Right lobe of liver (tissue), 6 donors: Measurements from ENCODE around the gene DUSP2. TPM values are rescaled to one million over a fixed set of nuclear protein-coding genes. Genes with fewer than 3 reads are reported as not detected.

Experiments used
- ATAC-seq, 4 donors: fragments of 200-7000 bp; cut with Tn5 transposase; one replicate each; pipeline ENCODE4 v1.9.1; 2020; ENCODE audit warnings: mild to moderate bottlenecking in 4 of 4, moderate library complexity in 4 of 4
- DNase-seq, 3 donors: peaks; one replicate each; pipeline ENCODE4 v3.0.0-alpha.2; 2020
- H3K27ac ChIP-seq, 3 donors: fragments of 200-600 bp; one replicate each; pipeline ENCODE4 v1.8.0; 2022
- H3K27me3 ChIP-seq, 2 donors: fragments of 200-600 bp; one replicate each; pipeline ENCODE4 v1.8.0; 2022
- H3K36me3 ChIP-seq, 4 donors: fragments of 200-600 bp; sonication (generic) in 1 of 4; one replicate each; pipeline versions ENCODE4 v1.5.1 to v1.8.0; 2017 to 2022; ENCODE audit warnings: control low read depth in 1 of 4
- H3K4me1 ChIP-seq, 4 donors: fragments of 200-600 bp; sonication (generic) in 1 of 4; one replicate each; pipeline versions ENCODE4 v1.5.1 to v1.8.0; 2017 to 2022; ENCODE audit warnings: control low read depth in 1 of 4
- H3K4me3 ChIP-seq, 3 donors: fragments of 200-600 bp; one replicate each; pipeline ENCODE4 v1.8.0; 2022
- H3K9me3 ChIP-seq, 4 donors: fragments of 200-600 bp; sonication (generic) in 1 of 4; one replicate each; pipeline versions ENCODE4 v1.5.1 to v1.8.0; 2017 to 2022; ENCODE audit warnings: control low read depth in 1 of 4
- POLR2A ChIP-seq: fragments of 450-650 bp; IDR thresholded peaks from one replicate; pipeline ENCODE4 v1.6.1; 2017; ENCODE audit warnings: antibody characterized with exemption, mild to moderate bottlenecking
- WGBS: methylation state at CpG from one replicate; pipeline ENCODE4 v1.1.6; 2018; ENCODE audit warnings: low coverage, low lambda C conversion rate; ENCODE audit not compliant: insufficient coverage; ENCODE audit errors: missing lambda C conversion rate; 5-methylcytosine and 5-hydroxymethylcytosine counted together
- intact Hi-C, 2 donors: fragments of 100-400 bp; cut with DNase I; formaldehyde crosslinking; loops; one replicate each; pipeline versions ENCODE4 v1.11.2 to v1.14.1; 2022
- total RNA-seq, 6 experiments: library from RNA; depleted of rRNA in 2 of 6; stranded (reverse); fragments of >200 nt in 2 of 6; fragmentation: NEBNext Ultra II Directional in 3 of 6; extraction: Animal tissue kit (Norgen Biotek cat#: 25700) in 3 of 6; gene quantifications; one replicate each; pipeline versions ENCODE4 v1.1.0 to v1.2.4, GENCODE V29; 2016 to 2023
- TF ChIP-seq, protein P1 (sequence below), 4 donors: fragments of 200-600 bp in 3 of 4; fragments of 450-650 bp in 1 of 4; IDR thresholded peaks; one replicate each; pipeline versions ENCODE4 v1.5.1 to v1.8.0; 2016 to 2022; ENCODE audit warnings: antibody characterized with exemption in 4 of 4, mild to moderate bottlenecking in 2 of 4
- donor health status: DM: no; HTN: yes; CAD: no.
- donor health status: DM: no; HTN: no; CAD: no.
- donor health status: DM: no; HTN: no; CAD: no.
- donor health status: DM: no; HTN: yes; CAD: no.
- donor health status: DM: no; HTN: yes; CAD: no.

DUSP2 gene
- total RNA-seq, 6 experiments from 2014 or later, result 0.44 to 2.5 (median 1.2) TPM

GRCh38 chr2:96118698-96119388 is 26.4 kb downstream of the DUSP2 start:
- H3K36me3 ChIP-seq, result no peaks in the 10 kb centered on the region
- DNase-seq (peak in 1 of 3 donors; percentile 50), ATAC-seq (no peak)
- no peak for TF ChIP-seq POLR2A
- TF ChIP-seq, protein P1, sequence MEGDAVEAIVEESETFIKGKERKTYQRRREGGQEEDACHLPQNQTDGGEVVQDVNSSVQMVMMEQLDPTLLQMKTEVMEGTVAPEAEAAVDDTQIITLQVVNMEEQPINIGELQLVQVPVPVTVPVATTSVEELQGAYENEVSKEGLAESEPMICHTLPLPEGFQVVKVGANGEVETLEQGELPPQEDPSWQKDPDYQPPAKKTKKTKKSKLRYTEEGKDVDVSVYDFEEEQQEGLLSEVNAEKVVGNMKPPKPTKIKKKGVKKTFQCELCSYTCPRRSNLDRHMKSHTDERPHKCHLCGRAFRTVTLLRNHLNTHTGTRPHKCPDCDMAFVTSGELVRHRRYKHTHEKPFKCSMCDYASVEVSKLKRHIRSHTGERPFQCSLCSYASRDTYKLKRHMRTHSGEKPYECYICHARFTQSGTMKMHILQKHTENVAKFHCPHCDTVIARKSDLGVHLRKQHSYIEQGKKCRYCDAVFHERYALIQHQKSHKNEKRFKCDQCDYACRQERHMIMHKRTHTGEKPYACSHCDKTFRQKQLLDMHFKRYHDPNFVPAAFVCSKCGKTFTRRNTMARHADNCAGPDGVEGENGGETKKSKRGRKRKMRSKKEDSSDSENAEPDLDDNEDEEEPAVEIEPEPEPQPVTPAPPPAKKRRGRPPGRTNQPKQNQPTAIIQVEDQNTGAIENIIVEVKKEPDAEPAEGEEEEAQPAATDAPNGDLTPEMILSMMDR (IDR thresholded peaks at IDR 0.05), result no peak
- intact Hi-C loops, result no loop called here
- peaks cover 0 to 6% (median 0%) of the 10 kb centered on the region in 4 donors for H3K4me1 ChIP-seq
- no peak overlapping the region for H3K4me3 ChIP-seq
- H3K27me3 ChIP-seq, result no peaks in the 10 kb centered on the region
- WGBS, result 86% methylated on average over 3 of the region's 13 CpGs
- H3K27ac ChIP-seq, result no peak overlapping the region
- no peaks in the 10 kb centered on the region for H3K9me3 ChIP-seq

DNA sequence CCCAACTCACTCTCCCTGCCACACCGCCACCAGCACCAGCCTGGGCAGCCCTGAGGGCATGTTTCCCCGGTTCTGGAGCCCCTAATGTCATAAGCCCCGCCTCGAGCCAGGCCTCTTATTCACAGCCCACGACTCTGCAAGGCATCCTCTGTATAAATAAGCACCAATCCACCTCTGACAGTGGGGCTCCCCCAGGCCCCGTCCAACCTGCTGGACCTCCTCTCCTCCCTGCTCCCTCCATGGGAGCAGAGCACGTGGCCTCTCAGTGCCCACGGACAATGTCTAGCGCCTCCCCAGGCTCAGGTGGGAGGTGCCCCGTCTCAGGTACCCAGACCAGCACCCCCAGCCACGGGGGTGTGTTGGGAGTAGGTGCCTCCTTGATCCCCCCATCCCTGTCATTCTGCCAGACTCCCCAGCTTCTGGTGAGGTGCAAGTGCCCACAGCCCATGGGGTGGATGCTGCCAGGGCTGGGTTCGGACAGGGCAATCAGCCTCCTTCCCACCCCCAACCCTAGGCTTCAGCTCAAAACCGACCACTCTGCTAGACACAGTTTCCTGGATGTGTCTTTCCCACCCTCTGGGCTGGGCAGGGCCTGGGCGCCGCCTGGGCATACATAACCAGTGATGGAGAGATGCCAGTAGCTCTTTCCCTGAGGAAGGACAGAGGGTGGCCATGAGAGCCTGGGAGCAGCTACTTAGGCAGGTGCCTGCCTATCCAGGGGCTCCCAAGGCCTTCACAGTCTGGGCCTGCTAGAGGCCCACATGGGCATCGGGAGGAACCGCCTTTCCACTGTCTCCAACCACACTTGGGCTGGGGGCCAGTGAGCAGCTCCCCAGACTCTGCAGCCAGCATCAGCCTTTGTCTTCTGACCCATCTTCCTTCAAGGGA is 27.3 kb downstream of the DUSP2 start:
- intact Hi-C loops, result no loop called here
- Histone ChIP-seq H3K27me3 (no peaks in the 10 kb centered on the region), H3K4me3 (no peak overlapping the region), H3K4me1 (peaks cover 0 to 6% (median 0%) of the 10 kb centered on the region in 4 donors), H3K36me3 (no peaks in the 10 kb centered on the region), H3K27ac (no peak overlapping the region), H3K9me3 (no peaks in the 10 kb centered on the region)
- no peak for TF ChIP-seq POLR2A
- TF ChIP-seq, protein P1 (IDR thresholded peaks at IDR 0.05), result no peak
- WGBS, result 38% methylated on average over 6 of the region's 17 CpGs
- peak in 1 of 3 donors; percentile 33 for DNase-seq
- ATAC-seq, result no peak

DNA sequence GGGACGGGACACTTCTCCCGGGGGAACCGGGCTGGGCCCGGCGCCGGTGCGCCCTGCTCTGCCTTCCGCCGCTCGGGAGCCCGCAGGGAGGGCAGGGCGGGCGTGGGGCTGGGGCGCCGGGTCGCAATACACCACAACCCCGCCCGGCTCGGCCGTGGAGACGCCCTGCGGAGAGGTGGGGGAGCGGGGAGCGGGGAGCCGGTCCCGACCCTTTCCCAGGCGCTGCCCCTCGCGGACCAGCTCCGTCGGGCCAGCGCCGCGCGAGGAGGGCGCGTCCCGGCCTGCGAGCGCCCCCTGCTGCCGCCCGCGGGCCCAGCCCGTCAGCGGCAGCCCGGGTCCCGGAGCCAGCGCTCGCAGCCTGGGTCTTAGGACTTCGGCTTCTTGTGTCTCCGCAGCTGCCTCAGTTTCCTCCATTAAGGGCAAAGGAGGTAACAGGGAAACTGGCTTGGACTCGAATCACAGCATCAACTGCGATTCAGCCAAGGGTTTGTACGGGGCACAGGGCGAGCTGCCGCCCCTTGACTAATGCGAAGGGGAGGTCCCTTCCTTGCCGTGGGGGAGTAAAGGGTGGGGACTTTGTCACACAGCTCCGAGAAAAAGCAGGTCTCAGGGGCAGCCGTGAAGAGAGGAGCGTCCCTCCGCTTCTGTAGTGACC is 28.2 kb downstream of the DUSP2 start:
- no peaks in the 10 kb centered on the region for H3K9me3 ChIP-seq
- H3K27ac ChIP-seq, result peak overlapping the region in 1 of 3 donors; percentile 15
- H3K27me3 ChIP-seq, result no peaks in the 10 kb centered on the region
- ATAC-seq (peak; percentile 79 to 93 (median 86)), DNase-seq (peak in 2 of 3 donors; percentile 57 to 59)
- 2% methylated on average over 26 of the region's 62 CpGs for WGBS
- TF ChIP-seq, protein P1 (IDR thresholded peaks at IDR 0.05), result peak; percentile 68 to 95 (median 86)
- TF ChIP-seq POLR2A, result no peak
- H3K4me3 ChIP-seq, result peak overlapping the region; percentile 59 to 63 (median 62)
- peaks cover 0 to 6% (median 0%) of the 10 kb centered on the region in 4 donors for H3K4me1 ChIP-seq
- no peaks in the 10 kb centered on the region for H3K36me3 ChIP-seq
- intact Hi-C loops, result no loop called here

- peak within 1 kb of the TSS in 1 of 3 donors; percentile 15 for H3K27ac ChIP-seq
- H3K4me1 ChIP-seq, result peaks cover 0 to 6% (median 0%) of the 10 kb centered on the region in 4 donors
- no peak for TF ChIP-seq POLR2A
- TF ChIP-seq, protein P1 (IDR thresholded peaks at IDR 0.05), result no peak
- 9% methylated on average over 7 of the region's 64 CpGs for WGBS
- peak; percentile 66 to 80 (median 70) for ATAC-seq
- intact Hi-C loops, result no loop called here
- H3K9me3 ChIP-seq, result no peaks in the 10 kb centered on the region
- H3K4me3 ChIP-seq, result peak within 1 kb of the TSS; percentile 59 to 63 (median 62)
- DNase-seq, result peak; percentile 65 to 80 (median 69)
- H3K27me3 ChIP-seq, result no peaks in the 10 kb centered on the region
- H3K36me3 ChIP-seq, result no peaks in the 10 kb centered on the region
Observed at GRCh38 chr2:96116424-96116878, 28.8 kb downstream of the DUSP2 start, which contains the start of gene ADRA2B. Gene ADRA2B (minus strand): TSS chr2:96116571. CDS start chr2:96116149, 422 bp downstream.
